SK-N-SH (cell line): ENCODE data around the gene TTC39C. TPM values are rescaled to one million over a fixed set of nuclear protein-coding genes. Genes with fewer than 3 reads are reported as not detected.

ENCODE experiments used
- CTCF ChIA-PET: fragments of 300-600, 350-600 bp; formaldehyde crosslinking; extraction: SDS; loops from one replicate; lab custom pipeline; 2021; lab: Yijun Ruan, JAX
- POLR2A ChIA-PET: fragments of 350-600 bp; sonication (Branson Sonifier 250); formaldehyde crosslinking; extraction: SDS; loops from one replicate; lab custom pipeline; 2020; ENCODE audit warnings: antibody characterized with exemption, inconsistent platforms; lab: Yijun Ruan, JAX
- DNase-seq: peaks from one replicate; pipeline ENCODE4 v3.0.0; 2012
- H2AFZ ChIP-seq: fragments of 200-600 bp; sonication (generic); 2 replicates; pipeline ENCODE4 v1.8.1; 2016; ENCODE audit warnings: antibody characterized with exemption, mild to moderate bottlenecking, low read depth
- H3F3A ChIP-seq: fragments of 200-600 bp; sonication (generic); replicated peaks from 2 replicates; pipeline ENCODE3; 2016; ENCODE audit warnings: antibody characterized with exemption, mild to moderate bottlenecking; ENCODE audit not compliant: insufficient read depth
- H3K27ac ChIP-seq, 2 experiments: fragments of 200-500 bp in 1 of 2; fragments of 200-600 bp in 1 of 2; sonication (Bioruptor generic) in 1 of 2; sonication (generic), shearing (Covaris generic) in 1 of 2; 2 replicates each; pipeline versions ENCODE4 v1.5.1 to v1.6.1; 2014 to 2016; ENCODE audit warnings: low read depth in 2 of 2, inconsistent platforms in 1 of 2, low read length in 1 of 2, mild to moderate bottlenecking in 1 of 2, mixed read lengths in 1 of 2
- H3K27me3 ChIP-seq: fragments of 200-600 bp; sonication (generic), shearing (Covaris generic); 2 replicates; pipeline ENCODE4 v1.6.1; 2016; ENCODE audit warnings: mixed run types; ENCODE audit not compliant: insufficient read depth
- H3K36me3 ChIP-seq, 2 experiments: fragments of 200-500 bp in 1 of 2; fragments of 200-600 bp in 1 of 2; sonication (Bioruptor generic) in 1 of 2; sonication (generic) in 1 of 2; replicated peaks in 1 of 2; 2 replicates each; pipeline versions ENCODE3 to v1.5.1; 2014 to 2016; ENCODE audit warnings: low read length in 1 of 2, mild to moderate bottlenecking in 1 of 2; ENCODE audit not compliant: insufficient read depth in 2 of 2, control insufficient read depth in 1 of 2
- H3K4me1 ChIP-seq, 2 experiments: fragments of 200-500 bp in 1 of 2; fragments of 200-600 bp in 1 of 2; sonication (Bioruptor generic) in 1 of 2; sonication (generic), shearing (Covaris generic) in 1 of 2; 2 replicates each; pipeline versions ENCODE4 v1.5.1 to v1.6.1; 2014 to 2016; ENCODE audit warnings: low read depth in 1 of 2, low read length in 1 of 2, mixed run types in 1 of 2; ENCODE audit not compliant: insufficient read depth in 2 of 2, control insufficient read depth in 1 of 2
- H3K4me2 ChIP-seq: fragments of 200-600 bp; sonication (generic), shearing (Covaris generic); 2 replicates; pipeline ENCODE4 v1.6.1; 2017; ENCODE audit warnings: mixed run types
- H3K4me3 ChIP-seq, 2 experiments: fragments of 200-500 bp in 1 of 2; fragments of 200-600 bp in 1 of 2; sonication (Bioruptor generic) in 1 of 2; sonication (generic), shearing (Covaris generic) in 1 of 2; 2 replicates each; pipeline versions ENCODE4 v1.5.1 to v1.8.1; 2014 to 2016; ENCODE audit warnings: low read depth in 2 of 2, inconsistent platforms in 1 of 2, low read length in 1 of 2, mild to moderate bottlenecking in 1 of 2, mixed read lengths in 1 of 2, moderate library complexity in 1 of 2
- H3K79me2 ChIP-seq: fragments of 200-600 bp; sonication (generic); 2 replicates; pipeline ENCODE4 v1.8.1; 2017; ENCODE audit warnings: mild to moderate bottlenecking; ENCODE audit not compliant: insufficient read depth
- H3K9ac ChIP-seq: fragments of 200-600 bp; sonication (generic); 2 replicates; pipeline ENCODE4 v1.6.1; 2017; ENCODE audit warnings: mixed run types
- H3K9me2 ChIP-seq: fragments of 200-600 bp; sonication (generic); 2 replicates; pipeline ENCODE4 v1.6.1; 2017; ENCODE audit warnings: mixed run types
- H3K9me3 ChIP-seq: fragments of 200-600 bp; sonication (generic); 2 replicates; pipeline ENCODE4 v1.6.1; 2017; ENCODE audit warnings: mixed run types, mild to moderate bottlenecking, moderate library complexity
- H4K20me1 ChIP-seq: fragments of 200-600 bp; sonication (generic); 2 replicates; pipeline ENCODE4 v1.6.1; 2017; ENCODE audit warnings: mild to moderate bottlenecking, mixed run types; ENCODE audit not compliant: insufficient read depth
- CTCF ChIP-seq: fragments of 200-600 bp; sonication (generic); IDR thresholded peaks from 2 replicates; pipeline ENCODE4 v1.6.1; 2017; ENCODE audit warnings: antibody characterized with exemption, mild to moderate bottlenecking, moderate library complexity
- ELF1 ChIP-seq: IDR thresholded peaks from 2 replicates; pipeline ENCODE4 v1.4.0; 2012
- EZH2phosphoT487 ChIP-seq: fragments of 200-600 bp; sonication (generic); IDR thresholded peaks from 2 replicates; pipeline ENCODE4 v1.6.1; 2017; ENCODE audit warnings: low read depth, mixed run types, mild to moderate bottlenecking, antibody characterized with exemption, moderate library complexity, borderline replicate concordance
- FOXM1 ChIP-seq: IDR thresholded peaks from 2 replicates; pipeline ENCODE4 v1.4.0; 2012; ENCODE audit warnings: low read depth, mild to moderate bottlenecking
- GABPA ChIP-seq: IDR thresholded peaks from 2 replicates; pipeline ENCODE4 v1.4.0; 2012; ENCODE audit warnings: low read depth, mild to moderate bottlenecking
- GATA2 ChIP-seq: sonication (generic); formaldehyde crosslinking; IDR thresholded peaks from 2 replicates; pipeline ENCODE4 v1.5.0; 2020; ENCODE audit warnings: mild to moderate bottlenecking, missing genetic modification reagents
- IRF3 ChIP-seq: fragments of 150-350 bp; IDR thresholded peaks from 2 replicates; pipeline ENCODE4 v1.6.1; 2016; ENCODE audit warnings: mild to moderate bottlenecking, low read depth, low read length
- MAX ChIP-seq: IDR thresholded peaks from 2 replicates; pipeline ENCODE4 v1.4.0; 2012; ENCODE audit warnings: low read depth
- MEF2A ChIP-seq: IDR thresholded peaks from 2 replicates; pipeline ENCODE4 v1.4.0; 2012; ENCODE audit warnings: low read depth, borderline replicate concordance
- POLR2AphosphoS5 ChIP-seq: IDR thresholded peaks from 2 replicates; pipeline ENCODE4 v1.6.1; 2012; ENCODE audit warnings: low read depth, low read length
- RCOR1 ChIP-seq: fragments of 150-350 bp; IDR thresholded peaks from 2 replicates; pipeline ENCODE4 v1.6.1; 2017; ENCODE audit warnings: antibody characterized with exemption, low read length
- SIN3A ChIP-seq: IDR thresholded peaks from 2 replicates; pipeline ENCODE4 v1.6.1; 2012; ENCODE audit warnings: low read depth, mild to moderate bottlenecking, low read length, moderate library complexity, borderline replicate concordance
- SMC3 ChIP-seq: IDR thresholded peaks from 2 replicates; pipeline ENCODE4 v1.6.1; 2012; ENCODE audit warnings: low read depth, low read length, improper control_type of control experiment
- TCF12 ChIP-seq: IDR thresholded peaks from 2 replicates; pipeline ENCODE4 v1.4.0; 2012
- USF1 ChIP-seq: IDR thresholded peaks from 2 replicates; pipeline ENCODE4 v1.4.0; 2012; ENCODE audit warnings: low read depth, borderline replicate concordance
- YY1 ChIP-seq: IDR thresholded peaks from 2 replicates; pipeline ENCODE4 v1.4.0; 2012; ENCODE audit warnings: low read depth, mild to moderate bottlenecking
- WGBS: methylation state at CpG from one replicate; pipeline ENCODE4 v1.1.6; 2017; ENCODE audit warnings: low lambda C conversion rate; 5-methylcytosine and 5-hydroxymethylcytosine counted together
- polyA plus RNA-seq, 3 experiments: library from polyadenylated mRNA; depleted of rRNA; stranded (reverse); fragments of >200 nt; gene quantifications; 2 replicates each; pipeline ENCODE4 v1.2.3, GENCODE V29; 2012

TTC39C gene
- polyA plus RNA-seq, 1 of the 3 experiments (the other 2 are of a cell fraction): 8.6 TPM

- CTCF ChIA-PET: interaction anchor here (0.7 to 1.0 kb wide), 3 partner anchors 15 to 1999 kb away, joined by 3 read pairs; no protein-coding TSS in a partner anchor
- H3K4me1 ChIP-seq: peaks cover 0 to 13% of the 10 kb centered on the region in 2 experiments; a peak in 2 of 4 replicates
- no peak for DNase-seq
- peaks cover 5% of the 10 kb centered on the region for H3F3A ChIP-seq
- H4K20me1 ChIP-seq: no peaks in the 10 kb centered on the region
- H2AFZ ChIP-seq: no peak overlapping the region
- WGBS: 90% methylated on average over 4 of the region's 4 CpGs
- H3K27ac ChIP-seq: peak overlapping the region in 1 of 2 experiments; percentile 18; a peak in 1 of 4 replicates
- TF ChIP-seq MEF2A (no peak), GATA2 (CRISPR knock-in tag) (no peak), POLR2AphosphoS5 (no peak), USF1 (no peak), FOXM1 (no peak), ELF1 (no peak), RCOR1 (no peak), EZH2phosphoT487 (no peak)
- TF ChIP-seq, all 33 proteins: peak for 0
- no peaks in the 10 kb centered on the region for H3K9me2 ChIP-seq
- H3K36me3 ChIP-seq: no peaks in the 10 kb centered on the region
- no peak overlapping the region for H3K4me3 ChIP-seq
- no peak overlapping the region for H3K9ac ChIP-seq
- no peaks in the 10 kb centered on the region for H3K79me2 ChIP-seq
- POLR2A ChIA-PET: interaction anchor here (1.0 kb wide), 1 partner anchor 34 kb away, joined by 3 read pairs; the partner anchor contains the start of gene CABYR
- H3K27me3 ChIP-seq: no peaks in the 10 kb centered on the region
- no peak overlapping the region for H3K4me2 ChIP-seq
- no peaks in the 10 kb centered on the region for H3K9me3 ChIP-seq
These were observed 89.9 kb downstream of the TTC39C start for GRCh38 chr18:24104486-24104885.

- no peak for DNase-seq
- 96% methylated on average over 1 of the region's 1 CpG for WGBS
- Histone ChIP-seq H3K27me3 (no peaks in the 10 kb centered on the region), H3K4me1 (peaks cover 0 to 8% of the 10 kb centered on the region in 2 experiments; a peak in 2 of 4 replicates), H3K79me2 (no peaks in the 10 kb centered on the region), H3F3A (no peaks in the 10 kb centered on the region), H3K4me3 (no peak overlapping the region), H3K9ac (no peak overlapping the region), H2AFZ (no peak overlapping the region), H4K20me1 (no peaks in the 10 kb centered on the region), H3K4me2 (no peak overlapping the region), H3K27ac (no peak overlapping the region), H3K36me3 (no peaks in the 10 kb centered on the region), H3K9me2 (no peaks in the 10 kb centered on the region), H3K9me3 (no peaks in the 10 kb centered on the region)
- POLR2A ChIA-PET: no interaction called here
- no peak for TF ChIP-seq SIN3A
- no peak for TF ChIP-seq SMC3
- no peak for TF ChIP-seq YY1
- no peak for TF ChIP-seq TCF12
- TF ChIP-seq MAX: no peak
- TF ChIP-seq EZH2phosphoT487: no peak
- no peak for TF ChIP-seq POLR2AphosphoS5
- no peak for TF ChIP-seq GABPA
- no peak for TF ChIP-seq IRF3
- no peak for TF ChIP-seq MEF2A
- TF ChIP-seq CTCF: no peak
- no peak for TF ChIP-seq GATA2 (CRISPR knock-in tag)
- CTCF ChIA-PET: interaction anchor here (1.0 to 2.0 kb wide), 3 partner anchors 9 to 603 kb away, joined by 4 to 8 read pairs (median 5); no protein-coding TSS in a partner anchor
These were observed 94.1 kb downstream of the TTC39C start for GRCh38 chr18:24108641-24109040.
